GM12878 (cell line): ENCODE data around the gene CLEC16A. TPM values are rescaled to one million over a fixed set of nuclear protein-coding genes. Genes with fewer than 3 reads are reported as not detected.

ENCODE experiments used
- ASH2L ChIP-seq: fragments of 300-600, 200-600 bp; sonication (generic); IDR thresholded peaks from 2 replicates; pipeline ENCODE4 v1.6.1; 2017; ENCODE audit warnings: low read depth, mild to moderate bottlenecking, borderline replicate concordance
- ATF2 ChIP-seq: IDR thresholded peaks from 2 replicates; pipeline ENCODE4 v1.6.1; 2012; ENCODE audit warnings: low read length, inconsistent platforms
- BMI1 ChIP-seq: fragments of 450-650 bp; IDR thresholded peaks from 2 replicates; pipeline ENCODE4 v1.6.1; 2016; ENCODE audit warnings: mild to moderate bottlenecking, moderate library complexity, borderline replicate concordance
- EGR1 ChIP-seq, 2 experiments: IDR thresholded peaks; 1 replicate in 1 of 2; 2 replicates in 1 of 2; pipeline ENCODE4 v1.6.1; 2011 to 2012; ENCODE audit warnings: low read depth in 2 of 2, low read length in 2 of 2, borderline replicate concordance in 1 of 2, mild to moderate bottlenecking in 1 of 2, moderate library complexity in 1 of 2
- EP300 ChIP-seq, 2 experiments: fragments of 150-350 bp in 1 of 2; IDR thresholded peaks; 2 replicates each; pipeline ENCODE4 v1.6.1; 2011 to 2012; ENCODE audit warnings: low read depth in 2 of 2, low read length in 2 of 2, borderline replicate concordance in 1 of 2, improper control_type of control experiment in 1 of 2, inconsistent platforms in 1 of 2; ENCODE audit not compliant: control insufficient read depth in 1 of 2
- ETV6 ChIP-seq, 2 experiments: fragments of 450-650 bp in 1 of 2; IDR thresholded peaks in 1 of 2; conservative IDR thresholded peaks in 1 of 2; 2 replicates each; pipeline ENCODE4 v1.6.1; 2014; ENCODE audit warnings: antibody characterized with exemption in 1 of 2, borderline replicate concordance in 1 of 2, low read depth in 1 of 2, mild to moderate bottlenecking in 1 of 2, moderate library complexity in 1 of 2
- FOXK2 ChIP-seq: fragments of 450-650 bp; IDR thresholded peaks from 2 replicates; pipeline ENCODE4 v1.6.1; 2017; ENCODE audit warnings: mild to moderate bottlenecking, moderate library complexity
- FOXM1 ChIP-seq: IDR thresholded peaks from 2 replicates; pipeline ENCODE4 v1.6.1; 2012; ENCODE audit warnings: low read depth, mild to moderate bottlenecking, inconsistent platforms, low read length, moderate library complexity
- KAT2A ChIP-seq: conservative IDR thresholded peaks from 2 replicates; pipeline ENCODE4 v1.6.1; 2011; ENCODE audit warnings: low read depth, low read length; ENCODE audit not compliant: control insufficient read depth
- KLF5 ChIP-seq: fragments of 450-650 bp; IDR thresholded peaks from 2 replicates; pipeline ENCODE4 v1.6.1; 2014; ENCODE audit warnings: mild to moderate bottlenecking; ENCODE audit not compliant: partially characterized antibody
- MAX ChIP-seq: IDR thresholded peaks from 2 replicates; pipeline ENCODE4 v1.6.1; 2012; ENCODE audit warnings: low read depth, low read length, improper control_type of control experiment
- NR2C2 ChIP-seq: IDR thresholded peaks from 2 replicates; pipeline ENCODE4 v1.6.1; 2011; ENCODE audit warnings: borderline replicate concordance, low read depth; ENCODE audit not compliant: control insufficient read depth, insufficient read length
- NR2F1 ChIP-seq: fragments of 450-650 bp; conservative IDR thresholded peaks from 2 replicates; pipeline ENCODE4 v1.6.1; 2017; ENCODE audit warnings: mild to moderate bottlenecking
- POLR2AphosphoS5 ChIP-seq: IDR thresholded peaks from 2 replicates; pipeline ENCODE4 v1.6.1; 2011; ENCODE audit warnings: mild to moderate bottlenecking, low read length, inconsistent platforms
- SIN3A ChIP-seq: IDR thresholded peaks from 2 replicates; pipeline ENCODE4 v1.6.1; 2012; ENCODE audit warnings: low read depth, low read length, improper control_type of control experiment
- SIX5 ChIP-seq: IDR thresholded peaks from 2 replicates; pipeline ENCODE4 v1.6.1; 2011; ENCODE audit warnings: mild to moderate bottlenecking, low read depth, low read length, moderate library complexity; ENCODE audit not compliant: severe bottlenecking
- SP1 ChIP-seq: IDR thresholded peaks from one replicate; pipeline ENCODE4 v1.6.1; 2011; ENCODE audit warnings: low read depth, low read length
- TCF12 ChIP-seq: IDR thresholded peaks from 2 replicates; pipeline ENCODE4 v1.6.1; 2011; ENCODE audit warnings: low read depth, mild to moderate bottlenecking, low read length
- TCF3 ChIP-seq: IDR thresholded peaks from 2 replicates; pipeline ENCODE4 v1.6.1; 2012; ENCODE audit warnings: low read depth, mild to moderate bottlenecking, low read length, borderline replicate concordance; ENCODE audit not compliant: insufficient read depth
- WRNIP1 ChIP-seq: IDR thresholded peaks from 2 replicates; pipeline ENCODE4 v1.6.1; 2011; ENCODE audit warnings: low read depth, low read length, improper control_type of control experiment, borderline replicate concordance
- ZNF384 ChIP-seq: IDR thresholded peaks from 2 replicates; pipeline ENCODE4 v1.6.1; 2012; ENCODE audit warnings: low read depth, mild to moderate bottlenecking, low read length, improper control_type of control experiment, borderline replicate concordance
- polyA plus RNA-seq, 11 experiments: library from polyadenylated mRNA; depleted of rRNA in 4 of 11; unstranded in 6 of 11; stranded (reverse) in 5 of 11; fragments of >200 nt; fragmentation: Nextera tagmentation in 4 of 11; fragmentation: Illumina TruSeq in 1 of 11; extraction: Ambion mirVana in 4 of 11; extraction: Trizol in 1 of 11; gene quantifications; 1 replicate in 1 of 11; 2 replicates in 10 of 11; pipeline versions ENCODE4 v1.2.1 to v1.2.3, GENCODE V29; 2011 to 2016; ENCODE audit warnings: inconsistent platforms in 2 of 11, missing spikeins in 2 of 11, low read depth in 1 of 11
- total RNA-seq, 4 experiments: library from RNA; depleted of rRNA in 3 of 4; stranded (reverse); fragments of >200 nt in 3 of 4; fragmentation: Illumina TruSeq in 1 of 4; extraction: Trizol in 1 of 4; gene quantifications; 2 replicates each; pipeline versions ENCODE4 v1.2.1 to v1.2.3, GENCODE V29; 2013 to 2021
- TF ChIP-seq, protein P1 (sequence below): IDR thresholded peaks from 2 replicates; pipeline ENCODE4 v1.6.1; 2012; ENCODE audit warnings: low read depth, low read length, improper control_type of control experiment
- TF ChIP-seq, protein P2 (sequence below): fragments of 450-650 bp; formaldehyde crosslinking; IDR thresholded peaks from 2 replicates; pipeline ENCODE4 v1.5.0; 2022; ENCODE audit warnings: mild to moderate bottlenecking, missing genetic modification characterization

Gene CLEC16A
- total and polyA plus RNA-seq, 10 of the 15 experiments (the other 5 are each of a cell fraction or from before 2014, with no cell fraction given): 1.5 to 28.8 (median 19.2) TPM

- TF ChIP-seq ETV6 (conservative IDR thresholded peaks at IDR 0.05 in 1 of 2, IDR thresholded peaks at IDR 0.05 in 1 of 2; ENCODE audit: borderline replicate concordance in 1 of 2, low read depth in 1 of 2): peak in 1 of 2 experiments; percentile 28; a peak in 1 of 4 replicates
- TF ChIP-seq WRNIP1: no peak
- no peak for TF ChIP-seq KAT2A
- TF ChIP-seq SIN3A: no peak
- no peak for TF ChIP-seq FOXK2
- TF ChIP-seq ATF2: no peak
- 0 out of 2 replicates have a peak, but pooled peaks have one; percentile 60 for TF ChIP-seq TCF3
- TF ChIP-seq ASH2L: no peak
- TF ChIP-seq NR2F1: peak; percentile 51; the same call in 1 of the 2 replicates
- TF ChIP-seq SIX5: no peak
- TF ChIP-seq, protein P1, sequence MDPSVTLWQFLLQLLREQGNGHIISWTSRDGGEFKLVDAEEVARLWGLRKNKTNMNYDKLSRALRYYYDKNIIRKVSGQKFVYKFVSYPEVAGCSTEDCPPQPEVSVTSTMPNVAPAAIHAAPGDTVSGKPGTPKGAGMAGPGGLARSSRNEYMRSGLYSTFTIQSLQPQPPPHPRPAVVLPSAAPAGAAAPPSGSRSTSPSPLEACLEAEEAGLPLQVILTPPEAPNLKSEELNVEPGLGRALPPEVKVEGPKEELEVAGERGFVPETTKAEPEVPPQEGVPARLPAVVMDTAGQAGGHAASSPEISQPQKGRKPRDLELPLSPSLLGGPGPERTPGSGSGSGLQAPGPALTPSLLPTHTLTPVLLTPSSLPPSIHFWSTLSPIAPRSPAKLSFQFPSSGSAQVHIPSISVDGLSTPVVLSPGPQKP: no peak
- TF ChIP-seq POLR2AphosphoS5: peak; percentile 41; the same call in 1 of the 2 replicates
- TF ChIP-seq EGR1 (IDR thresholded peaks at IDR 0.05; ENCODE audit: borderline replicate concordance in 1 of 2, low read depth in 2 of 2, low read length in 2 of 2): 0 out of 3 replicates have a peak, but pooled peaks of 1 of the 2 experiments have one; percentile 7
- peak; percentile 94 for TF ChIP-seq TCF12
- peak; percentile 60 to 86; a peak in 2 of 4 replicates for TF ChIP-seq EP300 (IDR thresholded peaks at IDR 0.05; ENCODE audit: borderline replicate concordance in 1 of 2, control insufficient read depth in 1 of 2, low read depth in 2 of 2, low read length in 2 of 2)
- no peak; the same call in 1 of the 2 replicates for TF ChIP-seq BMI1
- TF ChIP-seq ZNF384: no peak
- TF ChIP-seq KLF5: no peak
- peak; percentile 67 for TF ChIP-seq SP1
- TF ChIP-seq, protein P2, sequence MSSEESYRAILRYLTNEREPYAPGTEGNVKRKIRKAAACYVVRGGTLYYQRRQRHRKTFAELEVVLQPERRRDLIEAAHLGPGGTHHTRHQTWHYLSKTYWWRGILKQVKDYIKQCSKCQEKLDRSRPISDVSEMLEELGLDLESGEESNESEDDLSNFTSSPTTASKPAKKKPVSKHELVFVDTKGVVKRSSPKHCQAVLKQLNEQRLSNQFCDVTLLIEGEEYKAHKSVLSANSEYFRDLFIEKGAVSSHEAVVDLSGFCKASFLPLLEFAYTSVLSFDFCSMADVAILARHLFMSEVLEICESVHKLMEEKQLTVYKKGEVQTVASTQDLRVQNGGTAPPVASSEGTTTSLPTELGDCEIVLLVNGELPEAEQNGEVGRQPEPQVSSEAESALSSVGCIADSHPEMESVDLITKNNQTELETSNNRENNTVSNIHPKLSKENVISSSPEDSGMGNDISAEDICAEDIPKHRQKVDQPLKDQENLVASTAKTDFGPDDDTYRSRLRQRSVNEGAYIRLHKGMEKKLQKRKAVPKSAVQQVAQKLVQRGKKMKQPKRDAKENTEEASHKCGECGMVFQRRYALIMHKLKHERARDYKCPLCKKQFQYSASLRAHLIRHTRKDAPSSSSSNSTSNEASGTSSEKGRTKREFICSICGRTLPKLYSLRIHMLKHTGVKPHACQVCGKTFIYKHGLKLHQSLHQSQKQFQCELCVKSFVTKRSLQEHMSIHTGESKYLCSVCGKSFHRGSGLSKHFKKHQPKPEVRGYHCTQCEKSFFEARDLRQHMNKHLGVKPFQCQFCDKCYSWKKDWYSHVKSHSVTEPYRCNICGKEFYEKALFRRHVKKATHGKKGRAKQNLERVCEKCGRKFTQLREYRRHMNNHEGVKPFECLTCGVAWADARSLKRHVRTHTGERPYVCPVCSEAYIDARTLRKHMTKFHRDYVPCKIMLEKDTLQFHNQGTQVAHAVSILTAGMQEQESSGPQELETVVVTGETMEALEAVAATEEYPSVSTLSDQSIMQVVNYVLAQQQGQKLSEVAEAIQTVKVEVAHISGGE (CRISPR knock-in tag): no peak
- TF ChIP-seq FOXM1: no peak
- no peak for TF ChIP-seq NR2C2
- no peak for TF ChIP-seq MAX
These were observed 258.1 kb downstream of the CLEC16A start (continued) for GRCh38 chr16:11202260-11203091.
